DMS114 treated with DMSO at 0.1 percent for 48 hours (cell line): ENCODE results near the gene CNPY2.
A peak's percentile ranks its signal among the peaks of the same experiment; 100 is the strongest.
"Not testable (repeated sequence)": the region's sequence is repeated elsewhere in the genome, so short reads cannot be mapped to it uniquely, and the experiment has no call there.

Experiments used
- DNase-seq: peaks from one replicate; lab custom pipeline; 2025; ENCODE audit not compliant: unreplicated experiment; lab: John Stamatoyannopoulos, UW

The CNPY2 gene

DNA sequence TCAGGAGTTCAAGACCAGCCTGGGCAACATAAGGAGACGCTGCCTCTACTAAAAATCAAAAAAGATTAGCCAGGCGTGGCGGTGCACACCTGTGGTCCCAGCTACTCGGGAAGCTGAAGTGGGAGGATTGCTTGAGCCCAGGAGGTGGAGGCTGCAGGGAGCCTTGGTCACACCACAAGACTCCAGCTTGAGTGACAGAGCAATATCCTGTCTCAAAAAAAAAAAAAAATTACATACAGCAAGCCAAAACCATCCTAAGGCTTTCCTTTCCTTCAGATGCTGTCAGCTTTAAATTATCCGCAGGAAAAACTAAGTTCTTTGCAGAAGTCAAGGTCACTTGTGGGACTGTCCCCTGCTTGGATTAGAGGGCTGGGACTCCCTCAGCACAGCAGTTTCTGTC, 17.0 kb downstream of the CNPY2 start:
- DNase-seq, result no peak

- DNase-seq, result no peak
Observed at GRCh38 chr12:56297400-56297799, 18.4 kb downstream of the CNPY2 start.

- DNase-seq, result no peak
Observed at GRCh38 chr12:56296295-56296694, 19.5 kb downstream of the CNPY2 start.

- DNase-seq, result no peak
Observed at GRCh38 chr12:56293795-56294194, 22.0 kb downstream of the CNPY2 start.

DNA sequence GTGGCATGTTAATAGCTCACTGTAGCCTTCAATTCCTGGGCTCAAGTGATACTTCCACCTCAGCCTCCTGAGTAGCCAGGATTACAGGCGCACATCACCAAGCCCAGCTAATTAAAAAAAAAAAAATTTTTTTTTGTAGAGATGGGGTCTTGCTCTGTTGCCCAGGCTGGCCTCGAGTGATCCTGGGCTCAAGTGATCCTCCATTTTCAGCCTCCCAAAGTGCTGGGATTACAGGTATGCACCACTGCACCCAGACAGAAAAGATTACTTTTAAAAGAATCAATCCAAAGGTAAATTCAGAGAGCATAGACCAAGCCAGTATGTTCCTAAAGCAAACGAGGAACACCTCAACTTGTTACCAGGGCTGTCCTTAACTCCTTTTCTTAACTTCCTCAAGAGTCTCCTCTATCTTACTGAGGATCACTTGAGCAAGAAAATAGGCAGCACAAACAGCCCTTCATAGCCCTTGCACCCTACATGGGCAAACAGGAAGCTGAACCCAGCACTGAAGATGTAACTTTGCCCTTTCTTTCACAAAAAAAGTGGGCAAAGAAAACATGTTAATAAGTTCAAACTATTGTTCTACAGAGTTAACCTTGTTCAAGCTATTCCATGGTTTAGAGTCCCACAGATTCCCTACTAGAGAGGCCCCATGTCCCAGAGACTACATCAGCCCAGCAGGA, 26.9 kb downstream of the CNPY2 start:
- DNase-seq, result no peak

GRCh38 chr12:56286044-56286830, 29.6 kb downstream of the CNPY2 start:
- DNase-seq, result no peak

DNA sequence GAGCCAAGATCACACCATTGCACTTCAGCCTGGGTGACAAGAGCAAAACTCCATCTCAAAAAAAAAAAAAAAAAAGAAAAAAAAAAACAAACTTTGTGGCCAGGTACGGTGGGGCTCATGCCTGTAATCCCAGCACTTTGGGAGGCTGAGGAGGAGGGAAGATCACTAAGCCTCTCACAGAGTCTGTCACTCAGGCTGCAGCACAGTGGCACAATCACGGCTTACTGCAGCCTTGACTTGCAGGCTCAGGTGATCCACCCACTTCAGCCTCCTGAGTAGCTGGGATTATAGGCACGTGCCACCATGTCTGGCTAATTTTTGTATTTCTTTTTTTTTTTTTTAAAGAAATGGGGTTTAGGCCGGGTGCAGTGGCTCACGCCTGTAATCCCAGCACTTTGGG, 31.5 kb downstream of the CNPY2 start:
- not testable (repeated sequence) for DNase-seq

DNA sequence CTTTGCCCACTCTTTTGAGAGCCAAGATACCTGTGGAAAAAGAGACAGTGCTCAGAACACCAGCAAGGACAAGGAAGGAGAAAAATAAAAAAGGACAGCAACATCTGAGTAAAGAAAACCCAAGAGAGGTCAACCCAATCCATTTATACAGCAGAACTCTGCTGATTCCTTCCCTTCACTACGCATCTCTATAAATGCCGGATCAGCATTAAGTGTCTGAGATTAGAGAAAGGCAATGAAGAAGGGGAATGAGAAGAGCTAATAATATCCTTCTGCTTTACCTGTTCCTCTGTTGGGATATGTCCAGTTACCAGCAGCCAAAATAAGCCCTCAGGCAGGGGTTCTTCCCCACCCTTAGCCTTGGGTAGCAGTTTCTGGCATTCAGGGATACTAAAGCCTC, 33.2 kb downstream of the CNPY2 start:
- DNase-seq, result no peak

GRCh38 chr12:56282030-56282429, 33.8 kb downstream of the CNPY2 start:
- DNase-seq, result no peak

GRCh38 chr12:56280849-56281248, 34.9 kb downstream of the CNPY2 start:
- no peak for DNase-seq

DNA sequence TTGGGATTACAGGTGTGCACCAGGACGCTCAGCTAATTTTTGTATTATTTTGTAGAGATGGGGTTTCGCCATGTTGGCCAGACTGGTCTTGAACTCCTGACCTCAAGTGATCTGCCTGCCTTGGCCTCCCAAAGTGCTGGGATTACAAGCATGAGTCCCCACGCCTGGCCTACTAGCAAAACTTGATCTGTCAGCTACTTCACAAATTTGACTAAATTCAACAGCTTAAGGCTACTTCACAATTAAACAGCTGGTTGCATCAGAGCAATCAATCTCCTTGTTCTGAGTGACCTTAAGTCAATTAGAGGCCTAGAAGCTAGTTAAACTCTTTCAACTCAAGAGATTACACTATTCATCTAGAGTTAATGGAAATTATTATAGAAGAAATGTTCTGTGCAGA, 36.9 kb downstream of the CNPY2 start:
- no peak for DNase-seq

DNA sequence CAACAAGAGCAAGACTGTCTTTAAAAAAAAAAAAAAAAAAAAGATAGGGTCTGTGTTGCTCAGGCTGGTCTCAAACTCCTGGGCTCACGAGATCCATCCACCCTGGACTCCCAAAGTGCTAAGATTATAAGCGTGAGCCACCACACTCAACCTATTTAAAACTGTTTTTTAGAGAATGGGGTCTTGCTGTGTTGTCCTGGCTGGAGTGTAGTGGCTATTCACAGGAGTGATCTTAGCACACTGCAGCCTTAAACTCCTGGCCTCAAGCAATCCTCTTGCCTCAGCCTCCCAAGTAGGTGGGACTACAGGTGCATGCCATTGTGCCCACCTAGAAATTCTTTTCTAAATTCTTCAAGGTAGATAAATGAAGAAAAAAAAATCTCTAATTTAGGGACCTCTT, 41.5 kb downstream of the CNPY2 start:
- DNase-seq, result no peak

DNA sequence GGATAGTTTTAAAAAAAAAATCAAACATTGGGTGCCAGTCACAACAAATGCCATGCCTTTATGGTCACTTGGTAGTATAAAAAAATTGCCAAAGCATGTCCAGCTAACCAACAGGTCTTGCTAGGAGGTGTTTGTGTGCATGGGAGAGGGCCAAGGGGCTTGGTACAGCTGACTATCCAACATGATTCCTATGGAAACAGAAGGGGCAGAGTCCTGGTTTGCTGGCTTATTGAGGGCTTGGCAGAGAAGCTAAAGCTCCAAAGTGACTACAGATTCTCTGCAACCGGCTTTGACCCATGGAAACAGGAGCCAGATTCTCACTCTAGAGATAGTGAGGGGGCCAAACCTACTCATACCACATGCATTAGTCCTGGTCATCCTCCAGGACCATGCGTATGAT, 43.3 kb downstream of the CNPY2 start:
- DNase-seq, result not testable (repeated sequence)

DNA sequence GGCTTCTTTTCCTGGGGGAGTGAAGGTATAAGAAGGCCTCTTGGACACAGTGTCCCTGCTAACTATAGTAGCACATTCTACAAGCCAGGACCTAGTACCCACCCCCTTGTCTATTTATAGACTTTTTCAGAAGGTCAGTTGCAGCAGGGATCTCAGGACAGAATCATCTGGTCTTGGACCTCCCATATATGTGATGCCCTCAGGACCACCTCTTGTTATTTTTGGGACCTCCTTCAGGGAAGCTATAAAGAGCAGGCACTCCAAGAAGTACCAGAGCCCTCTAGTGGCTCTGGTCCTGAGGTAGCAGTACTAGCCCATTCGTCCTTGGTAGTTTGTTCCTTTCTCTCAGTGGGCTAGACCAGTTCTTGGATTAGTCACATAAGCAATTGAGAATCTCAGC, 44.8 kb downstream of the CNPY2 start:
- peak; percentile 67 for DNase-seq

GRCh38 chr12:56267443-56268071, 48.2 kb downstream of the CNPY2 start:
- no peak for DNase-seq

DNA sequence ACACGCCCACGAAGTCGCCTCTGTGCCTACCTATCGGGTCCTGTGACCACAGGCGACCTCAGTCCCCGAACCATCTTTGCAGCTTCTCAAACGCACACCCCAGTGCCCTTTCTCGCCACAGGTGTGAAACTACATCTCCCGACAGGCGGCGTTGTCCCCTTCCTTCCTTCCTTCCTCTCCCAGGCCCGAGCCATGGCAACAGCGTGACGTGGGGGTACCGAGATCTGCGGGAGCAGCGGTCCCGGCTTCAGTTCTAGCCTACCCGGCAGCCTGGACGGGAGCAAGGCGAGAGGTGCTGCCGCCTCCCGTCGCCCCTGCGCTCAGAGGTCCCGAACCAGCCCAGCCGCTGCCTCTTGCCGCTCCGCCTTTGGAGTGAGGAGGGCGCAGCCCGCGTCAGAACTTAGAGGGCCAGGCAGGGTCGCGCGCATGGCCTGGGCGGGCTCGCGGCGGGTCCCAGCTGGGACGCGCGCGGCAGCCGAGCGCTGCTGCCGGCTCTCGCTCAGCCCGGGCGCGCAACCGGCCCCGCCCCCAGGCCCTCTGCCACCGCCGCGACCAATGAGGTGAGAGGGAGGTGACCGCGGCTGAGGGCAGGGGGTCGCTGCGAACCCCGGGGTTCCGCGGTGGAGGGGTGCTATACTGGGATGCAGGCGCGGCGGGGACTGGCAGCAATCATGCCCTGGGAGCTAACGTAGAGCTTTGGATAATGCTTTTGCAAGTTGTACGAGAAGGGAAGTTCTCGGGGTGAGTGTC, 48.9 kb downstream of the CNPY2 start, which contains the start of gene COQ10A:
TSS of gene COQ10A (plus strand) at position 250 of the 750 bp plus-strand sequence. CDS start at position 427, 177 bp downstream.
- peak; percentile 84 for DNase-seq

GRCh38 chr12:56266068-56266692, 49.6 kb downstream of the CNPY2 start:
- not testable (repeated sequence) for DNase-seq

GRCh38 chr12:56262955-56263354, 52.8 kb downstream of the CNPY2 start:
- not testable (repeated sequence) for DNase-seq

GRCh38 chr12:56261503-56262232, 54.1 kb downstream of the CNPY2 start:
- no peak for DNase-seq

- no peak for DNase-seq
Observed at GRCh38 chr12:56260921-56261320, 54.9 kb downstream of the CNPY2 start.
